Esophagus muscularis mucosa (tissue), 4 donors: ENCODE measurements around the gene CCNY.

ENCODE experiments used
- CTCF ChIP-seq, 3 experiments: fragments of 200-600 bp in 2 of 3; fragments of 450-650 bp in 1 of 3; sonication (generic) in 2 of 3; IDR thresholded peaks; one replicate each; pipeline ENCODE4 v1.5.1; 2017 to 2019; ENCODE audit warnings: antibody characterized with exemption in 3 of 3, mild to moderate bottlenecking in 2 of 3, moderate library complexity in 1 of 3
- EP300 ChIP-seq: sonication (generic); formaldehyde crosslinking; IDR thresholded peaks from one replicate; pipeline ENCODE4 v1.6.1; 2017; ENCODE audit warnings: antibody characterized with exemption
- POLR2A ChIP-seq: fragments of 450-650 bp; IDR thresholded peaks from one replicate; pipeline ENCODE4 v1.6.1; 2017; ENCODE audit warnings: antibody characterized with exemption, moderate library complexity, mild to moderate bottlenecking, low read depth
- POLR2AphosphoS5 ChIP-seq, 2 donors: sonication (generic); formaldehyde crosslinking; IDR thresholded peaks; one replicate each; pipeline ENCODE4 v1.6.1; 2017; ENCODE audit warnings: antibody characterized with exemption in 2 of 2

- no peak for TF ChIP-seq CTCF (IDR thresholded peaks at IDR 0.05)
- TF ChIP-seq EP300 = no peak
- TF ChIP-seq POLR2A = no peak
- no peak for TF ChIP-seq POLR2AphosphoS5 (IDR thresholded peaks at IDR 0.05)
Observed at GRCh38 chr10:35391153-35391953, 55.0 kb downstream of the CCNY start.
